Fibroblast of villous mesenchyme (primary cell): Measurements from ENCODE around the gene NENF. TPM values are rescaled to one million over a fixed set of nuclear protein-coding genes. Genes with fewer than 3 reads are reported as not detected.

Experiments used
- DNase-seq: peaks from one replicate; pipeline ENCODE4 v3.0.0-alpha.2; 2010; ENCODE audit warnings: low read depth
- H3K4me3 ChIP-seq: 2 replicates; pipeline ENCODE4 v1.5.1; 2011; ENCODE audit warnings: low read depth, mild to moderate bottlenecking, low read length
- total RNA-seq: library from RNA; depleted of rRNA; stranded (reverse); fragments of >200 nt; gene quantifications from 2 replicates; pipeline ENCODE4 v1.2.3, GENCODE V29; 2012
- TF ChIP-seq, protein P1 (sequence below): IDR thresholded peaks from 2 replicates; pipeline ENCODE4 v1.5.1; 2012; ENCODE audit warnings: low read depth, mild to moderate bottlenecking, low read length; ENCODE audit not compliant: insufficient read depth

Gene NENF
- total RNA-seq, 1 donor = 26.8 TPM

DNA sequence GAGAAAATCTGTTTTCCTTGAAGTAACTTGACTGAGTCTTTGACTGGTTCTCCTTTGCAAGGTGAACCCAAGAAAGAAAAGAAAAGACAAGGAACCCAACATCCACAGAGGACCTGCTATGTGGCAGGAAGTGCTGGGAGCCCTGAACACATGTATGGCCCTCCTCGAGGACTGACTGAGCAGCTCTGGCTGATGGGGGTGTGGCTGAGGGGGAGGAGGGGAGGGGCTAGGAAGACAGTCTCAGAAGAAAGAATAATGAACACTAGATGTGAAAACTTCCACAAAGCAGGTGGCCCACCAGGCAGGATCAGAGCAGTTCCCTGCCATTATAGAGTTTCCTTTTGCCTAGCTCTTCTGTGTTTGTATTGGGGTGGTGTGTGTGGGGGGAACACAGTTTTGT is 26.1 kb downstream of the NENF start:
- no peak overlapping the region for H3K4me3 ChIP-seq
- TF ChIP-seq, protein P1, sequence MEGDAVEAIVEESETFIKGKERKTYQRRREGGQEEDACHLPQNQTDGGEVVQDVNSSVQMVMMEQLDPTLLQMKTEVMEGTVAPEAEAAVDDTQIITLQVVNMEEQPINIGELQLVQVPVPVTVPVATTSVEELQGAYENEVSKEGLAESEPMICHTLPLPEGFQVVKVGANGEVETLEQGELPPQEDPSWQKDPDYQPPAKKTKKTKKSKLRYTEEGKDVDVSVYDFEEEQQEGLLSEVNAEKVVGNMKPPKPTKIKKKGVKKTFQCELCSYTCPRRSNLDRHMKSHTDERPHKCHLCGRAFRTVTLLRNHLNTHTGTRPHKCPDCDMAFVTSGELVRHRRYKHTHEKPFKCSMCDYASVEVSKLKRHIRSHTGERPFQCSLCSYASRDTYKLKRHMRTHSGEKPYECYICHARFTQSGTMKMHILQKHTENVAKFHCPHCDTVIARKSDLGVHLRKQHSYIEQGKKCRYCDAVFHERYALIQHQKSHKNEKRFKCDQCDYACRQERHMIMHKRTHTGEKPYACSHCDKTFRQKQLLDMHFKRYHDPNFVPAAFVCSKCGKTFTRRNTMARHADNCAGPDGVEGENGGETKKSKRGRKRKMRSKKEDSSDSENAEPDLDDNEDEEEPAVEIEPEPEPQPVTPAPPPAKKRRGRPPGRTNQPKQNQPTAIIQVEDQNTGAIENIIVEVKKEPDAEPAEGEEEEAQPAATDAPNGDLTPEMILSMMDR = no peak
- no peak for DNase-seq

GRCh38 chr1:212459656-212460055 is 26.9 kb downstream of the NENF start:
- DNase-seq = no peak
- TF ChIP-seq, protein P1 = no peak
- no peak overlapping the region for H3K4me3 ChIP-seq

DNA sequence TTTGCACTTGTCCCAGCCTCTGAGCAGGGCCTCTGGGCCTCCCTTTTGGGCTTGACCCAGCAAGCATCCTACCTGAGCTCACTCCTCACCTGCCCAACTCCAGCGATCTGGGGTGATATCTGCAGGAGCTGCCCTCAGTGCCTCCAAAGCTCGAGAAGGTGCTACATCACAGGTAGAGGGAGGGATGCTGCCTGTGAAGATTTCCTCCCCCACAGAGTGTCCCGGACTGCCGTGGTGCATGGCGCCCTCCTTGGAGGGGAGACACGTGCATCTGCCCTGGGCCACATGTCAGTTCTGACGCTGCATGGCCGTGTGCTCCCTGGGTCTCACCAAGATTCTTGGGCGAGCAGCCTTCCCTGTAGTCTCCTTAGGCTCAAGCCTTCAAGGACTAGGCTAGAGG is 27.7 kb downstream of the NENF start:
- DNase-seq = no peak
- H3K4me3 ChIP-seq = no peak overlapping the region
- TF ChIP-seq, protein P1 = no peak

DNA sequence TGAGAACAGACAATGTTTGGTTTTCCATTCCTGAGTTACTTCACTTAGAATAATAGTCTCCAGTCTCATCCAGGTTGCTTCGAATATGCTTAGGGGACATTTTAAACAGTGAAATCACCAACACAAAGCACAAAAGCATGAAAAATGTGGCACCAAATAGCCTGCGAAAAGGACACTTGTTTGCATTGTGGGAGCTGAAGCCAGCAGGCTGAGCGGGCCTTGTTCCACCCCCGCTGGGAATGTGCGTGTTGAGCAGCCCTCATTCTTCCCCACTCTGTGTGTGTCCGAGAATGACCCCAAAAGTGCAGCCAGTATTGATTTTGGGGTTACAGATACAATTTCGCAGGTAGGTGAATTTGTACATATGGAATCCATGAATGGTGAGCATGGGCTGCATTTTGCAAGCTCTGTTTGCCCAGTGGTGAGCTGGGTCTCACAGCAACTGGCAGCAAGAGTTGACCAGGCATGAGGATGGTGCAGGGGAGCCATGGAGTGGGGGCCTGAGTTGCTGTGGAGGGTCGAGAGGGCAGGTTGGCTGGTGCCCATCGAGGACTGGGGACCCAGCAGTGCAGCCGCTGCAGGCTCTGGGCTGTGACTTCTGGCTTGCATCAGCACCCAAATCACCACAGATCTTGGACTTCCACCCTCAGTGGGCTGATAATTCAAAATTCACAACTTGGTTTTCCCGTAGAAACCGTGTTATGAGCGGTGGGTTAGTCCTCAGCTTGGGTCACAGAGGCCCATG is 29.4 kb downstream of the NENF start:
- no peak for DNase-seq
- TF ChIP-seq, protein P1 = no peak
- H3K4me3 ChIP-seq = no peak overlapping the region

- DNase-seq = no peak
- TF ChIP-seq, protein P1 = no peak
- H3K4me3 ChIP-seq = no peak overlapping the region
Observed at GRCh38 chr1:212463565-212464285, 31.0 kb downstream of the NENF start.

- no peak overlapping the region for H3K4me3 ChIP-seq
- TF ChIP-seq, protein P1 = no peak
- DNase-seq = no peak
Observed at GRCh38 chr1:212465311-212465710, 32.6 kb downstream of the NENF start.
